Hematopoietic multipotent progenitor cell treated with erythropoietin and hydrocortisone succinate and interleukin-3 and kit ligand, for 15 days (in vitro differentiated cells): Measurements from ENCODE around the gene MTA3.

Source experiments
- DNase-seq: peaks from one replicate; pipeline ENCODE4 v3.0.0-alpha.2; 2015; ENCODE audit warnings: low spot score

MTA3 gene

DNA sequence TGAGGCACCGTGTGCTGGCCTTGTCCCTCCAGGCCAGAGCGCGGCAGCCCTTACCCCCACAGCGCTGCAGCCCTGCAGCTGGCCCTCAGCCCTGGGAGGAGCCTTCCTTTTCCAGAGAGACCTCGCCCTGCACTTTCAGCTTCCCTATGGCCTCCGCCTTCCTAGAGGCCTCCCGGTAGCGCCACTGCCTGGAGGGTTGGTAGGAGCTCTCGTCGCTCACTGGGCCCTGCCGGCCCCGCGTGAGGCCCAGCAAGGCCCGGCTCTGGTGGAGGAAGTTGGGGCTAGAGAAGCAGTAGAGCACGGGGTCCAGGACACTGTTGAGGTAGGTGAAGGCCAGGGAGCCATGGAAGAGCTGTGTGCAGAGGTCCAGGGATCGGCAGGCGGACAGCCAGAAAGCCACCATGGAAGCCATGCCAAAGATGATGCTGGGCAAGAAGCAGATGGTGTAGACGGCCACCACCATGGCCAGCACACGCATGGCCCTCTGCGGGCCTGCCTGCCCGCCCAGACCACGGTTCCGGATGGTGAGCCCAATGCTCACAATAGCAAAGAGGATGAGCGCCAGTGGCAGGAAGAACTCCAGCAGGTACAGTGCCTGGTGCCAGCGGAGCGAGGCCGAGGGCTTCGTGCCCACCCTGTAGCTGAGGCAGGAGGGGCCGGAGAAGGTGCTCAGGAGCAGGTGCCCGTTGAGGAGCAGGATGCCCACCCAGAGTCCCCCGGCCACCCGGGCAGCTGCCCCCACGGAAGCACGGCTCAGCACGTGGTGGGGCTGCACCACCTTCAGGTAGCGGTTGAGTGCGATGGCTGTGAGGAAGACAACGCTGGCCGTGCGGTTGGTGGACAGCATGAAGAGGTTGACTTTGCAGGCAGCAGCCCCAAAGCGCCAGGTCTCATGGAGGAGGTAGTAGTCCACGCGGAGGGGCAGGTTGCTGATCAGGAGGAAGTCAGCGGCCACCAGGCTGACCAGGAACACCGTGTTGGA, 194.7 kb downstream of the MTA3 start:
- no peak for DNase-seq

GRCh38 chr2:42764096-42764495, 195.7 kb downstream of the MTA3 start, which contains the start of gene OXER1:
Gene OXER1, minus strand, starts transcription at chr2:42764135. Its CDS starts 73 bp downstream, at chr2:42764062.
- no peak for DNase-seq

- DNase-seq, result no peak
Observed at GRCh38 chr2:42764901-42765300, 196.5 kb downstream of the MTA3 start.

- DNase-seq, result no peak
Observed at GRCh38 chr2:42765686-42766085, 197.3 kb downstream of the MTA3 start.

DNA sequence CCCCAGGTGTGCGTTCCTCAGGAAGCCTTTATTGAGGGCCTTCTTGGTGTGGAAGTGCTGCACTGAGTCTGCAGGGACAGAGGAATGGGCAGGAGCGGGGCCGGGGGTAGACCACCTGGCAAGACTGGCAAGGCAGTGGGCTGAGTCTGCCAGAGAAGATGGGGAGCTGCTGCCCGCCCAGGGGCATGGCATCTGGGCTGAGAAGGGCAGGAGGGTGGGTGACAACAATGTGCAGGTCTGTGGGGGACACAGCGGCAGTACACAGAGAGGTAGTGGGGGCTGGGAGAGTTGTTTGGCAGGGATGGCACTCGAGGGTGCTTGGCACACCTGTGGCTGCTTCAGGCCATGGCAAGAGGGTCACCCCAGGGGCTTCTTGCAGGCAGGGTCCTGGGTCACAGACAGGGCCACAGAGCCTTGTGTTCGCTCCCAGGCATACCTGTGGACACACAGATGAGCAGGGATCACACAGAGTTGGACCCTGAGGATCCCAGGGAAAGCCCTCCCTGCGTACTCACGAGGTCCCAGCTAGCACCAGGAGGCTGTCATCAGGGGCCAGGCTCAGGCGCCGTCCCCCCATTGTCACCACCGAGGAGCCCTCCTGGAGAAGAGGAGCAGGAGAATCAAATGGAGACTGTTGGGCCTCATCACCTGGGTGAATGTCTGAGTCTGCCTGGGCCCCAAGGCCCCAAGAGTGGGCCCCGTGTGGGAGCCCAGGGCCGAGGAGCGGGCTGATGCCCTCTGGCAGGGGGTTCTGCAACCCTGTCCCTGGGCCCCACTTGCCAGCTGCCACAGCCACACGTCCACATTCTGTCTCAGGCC, 198.9 kb downstream of the MTA3 start:
- no peak for DNase-seq

DNA sequence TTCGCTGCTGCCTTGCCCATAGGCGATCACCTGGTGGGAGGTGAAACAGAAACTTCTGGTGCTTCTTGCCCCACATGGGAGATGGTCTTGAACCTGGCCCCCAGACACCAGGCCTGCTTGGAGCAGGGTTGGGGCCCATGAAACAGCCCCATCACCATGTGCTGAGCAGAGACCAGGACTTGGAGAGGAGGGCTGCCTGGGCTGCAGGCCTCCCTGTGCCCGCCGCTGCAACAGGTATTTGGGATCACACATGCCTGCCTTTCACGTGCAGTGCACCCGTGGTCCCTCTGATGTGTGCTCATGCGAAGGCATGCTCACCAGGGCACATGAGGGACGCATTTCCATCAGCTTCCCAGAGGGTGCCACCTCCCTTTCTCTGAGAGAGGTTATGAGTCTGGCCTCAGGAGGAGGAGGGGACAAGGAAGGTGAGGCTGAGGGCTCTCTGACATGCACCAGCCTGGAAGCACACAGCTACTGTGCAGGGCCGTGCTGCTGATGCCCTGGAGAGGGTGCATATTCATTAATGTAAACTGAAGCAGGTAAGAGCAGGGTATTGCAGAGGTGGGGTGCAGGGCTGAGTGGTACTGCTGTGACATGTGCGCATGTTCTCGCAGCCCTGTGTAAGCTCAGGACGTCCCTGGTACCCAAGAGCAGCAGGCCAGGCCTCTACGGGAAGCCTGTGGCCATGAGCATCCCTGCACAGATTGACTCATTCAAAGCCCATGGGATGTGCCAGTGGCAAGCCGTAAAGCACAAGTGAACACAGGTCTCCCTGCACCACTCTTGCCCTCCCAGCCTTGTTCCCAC, 199.7 kb downstream of the MTA3 start:
- DNase-seq, result no peak

DNA sequence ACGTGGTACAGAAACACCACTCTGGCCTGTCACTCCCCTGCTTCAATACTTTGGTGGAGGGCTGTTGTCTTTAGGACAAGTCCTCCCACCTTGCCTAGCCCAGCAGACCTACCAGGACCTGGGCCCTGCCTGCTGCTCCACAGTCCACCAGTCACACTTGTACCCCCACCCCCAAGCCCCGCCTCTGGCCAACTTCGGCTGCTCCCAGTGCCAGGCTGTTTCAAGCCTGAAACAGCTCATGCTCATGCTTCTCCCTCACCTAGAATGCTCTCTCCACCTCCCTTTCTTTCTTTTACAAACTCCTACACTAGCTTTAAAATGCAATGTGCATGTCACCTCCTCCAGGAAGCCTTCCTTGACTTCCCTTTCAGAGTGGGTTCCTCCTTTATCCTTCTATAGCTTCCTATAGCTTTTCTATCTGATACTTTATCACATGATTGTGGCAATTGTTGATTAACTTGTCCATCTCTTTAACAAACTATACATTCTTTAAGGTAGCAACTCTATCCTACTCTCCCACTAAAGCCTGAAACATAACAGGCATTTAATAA, 200.3 kb downstream of the MTA3 start:
- DNase-seq, result no peak

DNA sequence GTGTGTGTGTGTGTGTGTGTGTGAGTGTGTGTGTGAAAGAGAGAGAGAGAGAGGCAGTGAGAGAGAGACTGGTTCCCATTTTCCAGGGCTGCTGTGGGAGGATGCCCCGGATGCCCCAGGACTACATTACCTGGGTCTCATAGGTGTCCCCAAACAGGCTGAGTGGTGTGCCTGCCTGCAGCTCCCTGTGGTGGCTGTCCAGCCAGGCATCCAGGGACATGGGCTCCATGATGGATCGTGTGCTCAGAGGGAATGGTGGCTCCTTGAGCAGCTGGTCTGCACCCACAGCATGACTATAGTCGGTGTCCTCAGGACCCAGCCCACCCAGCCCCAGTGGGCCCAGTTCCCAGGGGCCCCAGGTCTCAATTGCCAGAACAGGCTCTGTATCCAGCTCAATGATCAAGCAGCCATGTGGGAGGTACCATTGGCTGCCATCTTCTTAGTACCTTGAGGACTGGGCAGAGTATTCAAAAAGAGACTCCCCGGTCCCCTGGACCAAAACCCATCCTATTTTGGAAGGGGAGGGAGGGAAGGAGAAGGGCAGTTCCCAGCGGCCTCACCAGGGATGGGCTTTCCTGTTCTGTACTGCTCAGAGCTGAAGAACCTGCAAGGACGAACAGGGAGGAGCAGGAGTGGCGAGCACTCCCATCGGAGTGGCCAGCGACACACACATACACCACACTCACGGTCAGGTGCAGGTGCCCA, 201.3 kb downstream of the MTA3 start:
- DNase-seq, result no peak

DNA sequence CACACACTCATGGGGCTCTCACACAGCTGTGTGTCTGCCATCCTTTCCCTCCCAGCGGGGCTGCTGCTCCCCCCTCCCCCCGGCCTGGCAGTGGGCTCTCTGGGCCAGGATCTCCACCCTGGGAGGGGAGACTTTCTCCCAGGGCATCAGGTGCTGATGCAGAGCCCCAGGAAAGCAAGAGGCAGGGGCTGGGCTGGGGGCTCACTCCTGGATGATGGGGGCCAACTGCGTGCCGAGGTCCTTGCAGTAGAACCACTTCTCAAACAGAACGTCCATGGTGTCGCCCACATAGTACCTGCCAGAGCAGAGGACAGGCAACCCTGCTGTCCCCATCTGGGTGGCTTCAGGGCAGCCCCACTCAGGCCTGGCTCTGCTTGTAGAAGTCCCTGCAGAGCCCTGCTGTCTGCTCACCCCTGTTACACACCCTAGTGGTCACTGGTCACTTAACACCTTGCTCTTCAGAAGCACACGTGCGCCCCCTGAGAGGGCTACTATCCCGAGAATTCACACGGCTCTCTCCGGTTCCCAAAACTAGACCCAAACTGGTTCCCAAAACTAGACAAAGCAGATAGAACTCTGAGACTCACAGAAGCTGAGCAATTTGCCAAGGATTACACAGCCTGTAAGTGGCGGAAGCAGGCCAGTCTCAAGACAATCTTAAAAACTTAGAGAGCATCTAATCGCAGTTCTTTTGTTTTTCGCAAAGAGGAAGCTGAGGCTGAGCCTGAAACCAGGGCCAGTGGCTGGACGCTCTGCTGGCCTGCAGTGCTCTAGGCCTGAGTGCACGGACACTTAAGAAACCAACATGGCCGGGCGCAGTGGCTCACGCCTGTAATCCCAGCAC, 202.1 kb downstream of the MTA3 start:
- DNase-seq, result peak; percentile 4

DNA sequence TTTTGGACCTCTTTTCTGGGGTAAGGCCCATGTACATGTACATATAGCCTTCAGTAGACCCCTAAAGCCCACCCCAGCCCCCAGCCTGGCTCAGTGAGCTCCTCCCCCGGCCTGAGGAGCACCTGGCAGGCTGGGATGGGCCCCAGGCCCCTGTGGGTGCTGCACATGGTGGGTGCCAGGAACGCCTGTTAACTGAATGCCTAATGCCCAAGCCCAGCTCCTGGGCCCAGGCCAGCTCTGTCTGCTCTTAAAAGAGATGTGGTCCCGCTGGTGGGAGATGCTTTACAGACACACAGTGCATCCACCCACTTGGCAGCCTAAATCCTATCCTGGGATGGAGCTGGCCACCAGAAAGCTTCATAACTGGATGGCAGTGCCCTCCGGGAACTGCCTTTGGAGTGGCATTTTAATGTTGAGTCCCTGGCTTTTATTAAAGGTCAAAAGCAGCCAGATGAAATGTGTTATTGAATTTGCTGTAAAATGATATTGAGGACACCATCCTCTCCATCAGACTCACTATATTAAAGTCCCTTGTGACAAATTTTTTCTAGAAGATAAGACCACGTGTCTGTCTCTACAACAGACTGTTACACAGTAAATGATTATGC, 203.2 kb downstream of the MTA3 start:
- DNase-seq, result no peak

DNA sequence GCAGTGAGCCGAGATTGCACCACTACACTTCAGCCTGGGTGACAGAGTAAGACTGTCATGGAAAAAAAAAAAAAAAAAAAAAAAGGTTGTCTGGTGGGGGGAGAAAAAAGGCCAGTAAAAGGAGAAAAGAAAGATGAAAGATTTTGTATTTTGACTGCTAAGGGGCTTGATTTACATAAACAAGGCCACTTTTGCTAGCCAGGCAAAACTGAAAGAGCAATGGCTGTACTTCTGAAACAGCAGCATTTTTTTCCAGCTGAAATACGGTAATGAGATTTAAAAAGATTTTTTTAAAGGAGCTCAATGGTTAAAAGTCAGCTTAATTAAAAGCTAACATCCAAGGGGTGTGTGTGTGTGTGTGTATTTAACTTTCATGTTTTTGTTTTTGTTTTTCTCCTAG, 206.8 kb downstream of the MTA3 start:
- DNase-seq, result no peak

DNA sequence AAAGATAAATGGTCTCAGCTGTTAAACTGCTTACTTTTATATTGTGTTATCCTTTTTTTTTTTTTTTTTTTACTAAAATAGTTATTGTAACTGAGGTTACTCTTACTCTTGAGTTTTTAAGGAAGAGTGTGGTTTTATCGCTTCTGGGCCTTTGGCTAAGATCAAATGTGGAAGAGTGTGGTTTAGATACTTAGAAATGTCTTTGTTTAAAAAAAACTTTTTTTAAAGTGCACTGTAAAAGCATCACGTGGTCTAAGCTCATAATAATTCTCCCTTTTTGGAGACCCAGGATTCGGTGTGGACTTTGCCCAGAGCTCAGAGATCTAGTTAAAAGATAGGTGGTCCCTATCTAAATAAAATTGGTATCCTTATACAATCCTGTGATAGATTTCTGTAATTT, 207.4 kb downstream of the MTA3 start:
- no peak for DNase-seq

DNA sequence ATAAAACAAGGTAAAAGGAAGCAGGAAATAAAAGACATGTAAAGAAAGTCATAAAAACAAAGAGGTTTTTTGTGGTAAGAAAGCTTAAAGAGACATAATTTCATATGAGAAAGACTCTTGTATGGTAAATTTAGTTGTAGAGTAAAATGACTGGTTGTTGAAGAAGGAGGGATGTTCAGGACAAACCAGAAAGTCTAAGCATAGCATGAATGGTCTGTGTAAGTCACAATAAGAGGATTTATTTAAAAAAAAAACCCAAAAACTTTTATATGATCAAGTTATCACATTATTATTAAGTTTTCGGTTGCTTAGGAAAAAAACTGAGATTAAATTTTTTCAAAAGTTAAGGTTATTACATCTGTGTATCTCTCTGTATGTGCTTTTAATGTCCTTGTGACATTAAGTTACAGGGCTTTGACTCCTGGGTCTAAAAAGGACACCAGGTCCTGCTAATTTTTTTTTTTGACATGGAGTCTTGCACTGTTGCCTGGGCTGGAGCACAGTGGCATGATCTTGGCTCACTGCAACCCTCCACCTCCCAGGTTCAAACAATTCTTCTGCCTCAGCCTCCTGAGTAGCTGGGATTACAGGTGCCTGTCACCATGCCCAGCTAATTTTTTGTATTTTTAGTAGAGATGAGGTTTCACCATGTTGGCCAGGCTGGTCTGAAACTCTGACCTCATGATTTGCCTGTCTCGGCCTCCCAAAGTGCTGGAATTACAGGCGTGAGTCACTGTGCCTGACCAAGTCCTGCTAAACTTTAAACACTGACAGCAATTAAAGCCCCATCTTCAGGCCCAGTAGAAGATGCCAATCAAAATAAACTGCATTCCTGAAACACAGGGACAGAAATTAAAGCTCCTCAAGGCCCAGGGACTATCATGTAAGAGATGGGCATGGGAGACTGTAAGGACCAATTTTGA, 209.7 kb downstream of the MTA3 start:
- DNase-seq, result no peak

DNA sequence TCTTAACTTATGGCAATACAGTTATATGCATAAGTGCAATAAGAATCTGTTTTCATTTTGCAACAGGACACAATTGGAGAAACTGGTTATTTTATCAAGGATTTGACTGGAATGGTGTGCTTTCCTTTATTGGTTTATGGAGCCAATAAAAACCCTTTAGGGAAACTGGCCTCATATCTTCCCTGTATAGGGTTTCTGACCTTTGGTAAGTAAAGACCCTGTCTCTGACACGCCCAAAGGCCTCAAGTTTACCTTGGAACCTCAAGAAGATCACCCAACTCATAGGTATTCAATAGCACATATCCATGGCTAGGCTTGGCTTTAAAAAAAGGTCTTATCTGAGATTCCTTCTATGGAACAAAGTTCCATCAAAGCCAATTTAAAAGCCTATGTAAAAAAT, 212.7 kb downstream of the MTA3 start:
- DNase-seq, result no peak

GRCh38 chr2:42783511-42783910, 215.1 kb downstream of the MTA3 start:
- DNase-seq, result no peak

DNA sequence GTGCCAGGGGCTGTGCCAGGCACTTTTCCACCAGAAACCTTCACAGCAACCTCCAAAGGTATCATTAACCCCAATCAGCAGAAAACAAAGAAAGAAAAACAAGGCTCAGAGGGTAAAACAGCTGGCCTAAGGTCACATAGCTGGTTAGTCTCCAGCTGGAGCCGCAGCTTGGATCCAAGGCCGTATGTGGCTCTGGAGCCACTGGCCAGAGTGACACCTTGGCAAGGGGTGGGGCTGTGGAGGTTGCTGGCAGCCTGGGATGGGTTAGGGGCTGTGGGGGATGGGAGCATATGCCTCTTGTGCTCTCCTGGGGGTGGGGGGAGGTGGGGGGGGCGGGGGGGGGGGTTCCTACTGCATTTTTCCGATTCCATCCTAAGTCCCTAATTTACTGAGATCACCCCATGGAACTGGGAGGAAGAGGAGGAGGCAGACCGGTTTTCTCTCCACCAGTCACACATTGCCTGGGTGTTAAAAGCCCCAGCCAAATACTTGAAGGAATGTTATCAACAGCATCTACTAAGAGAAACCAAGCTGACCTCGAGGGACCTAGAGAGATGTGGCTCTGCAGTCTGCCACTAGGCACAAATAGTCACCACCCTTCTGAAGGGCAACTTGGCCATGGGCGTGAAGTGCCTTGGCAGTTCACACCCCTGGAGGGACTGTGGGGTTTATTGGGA, 215.9 kb downstream of the MTA3 start:
- no peak for DNase-seq

DNA sequence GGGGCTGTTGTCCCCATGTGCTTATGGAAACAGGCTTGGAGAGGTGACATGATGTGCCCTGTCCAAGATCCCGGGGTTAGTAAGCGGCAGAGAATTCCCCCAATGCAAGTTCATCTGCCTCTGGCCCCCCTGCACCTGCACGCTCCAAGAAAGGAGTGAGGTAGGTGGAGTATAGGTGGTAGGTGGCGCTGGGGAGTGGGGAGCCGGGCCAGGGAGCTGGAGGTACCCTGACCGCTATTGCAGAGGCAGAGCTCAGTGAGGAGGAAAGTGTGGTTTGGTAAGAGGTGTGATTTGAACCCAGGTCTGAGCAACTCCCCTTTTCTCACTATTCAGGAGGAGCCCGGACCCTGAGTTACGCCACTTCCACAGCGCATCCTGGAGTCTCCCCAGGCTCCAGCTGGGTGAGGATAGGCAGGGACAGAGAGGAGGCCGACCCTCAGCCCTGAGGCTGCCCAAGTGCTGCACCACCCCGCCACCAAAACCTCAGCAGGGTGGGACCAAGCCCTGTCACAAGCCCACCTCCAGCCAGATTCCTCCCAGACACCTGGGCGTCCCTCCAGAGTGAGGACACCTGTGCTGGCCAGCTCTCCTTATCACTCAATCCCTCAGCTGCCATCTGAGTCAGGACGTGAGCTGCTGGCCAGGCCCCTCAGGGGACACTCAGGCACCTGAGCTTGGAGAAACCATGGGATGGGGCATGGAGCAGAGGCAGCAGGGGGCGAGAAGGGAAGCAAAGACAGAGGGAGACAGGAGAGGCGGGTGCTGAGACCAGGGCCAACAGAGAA, 218.3 kb downstream of the MTA3 start:
- no peak for DNase-seq
